Measurements from ENCODE around the gene GJB3.

Gene GJB3

DNA sequence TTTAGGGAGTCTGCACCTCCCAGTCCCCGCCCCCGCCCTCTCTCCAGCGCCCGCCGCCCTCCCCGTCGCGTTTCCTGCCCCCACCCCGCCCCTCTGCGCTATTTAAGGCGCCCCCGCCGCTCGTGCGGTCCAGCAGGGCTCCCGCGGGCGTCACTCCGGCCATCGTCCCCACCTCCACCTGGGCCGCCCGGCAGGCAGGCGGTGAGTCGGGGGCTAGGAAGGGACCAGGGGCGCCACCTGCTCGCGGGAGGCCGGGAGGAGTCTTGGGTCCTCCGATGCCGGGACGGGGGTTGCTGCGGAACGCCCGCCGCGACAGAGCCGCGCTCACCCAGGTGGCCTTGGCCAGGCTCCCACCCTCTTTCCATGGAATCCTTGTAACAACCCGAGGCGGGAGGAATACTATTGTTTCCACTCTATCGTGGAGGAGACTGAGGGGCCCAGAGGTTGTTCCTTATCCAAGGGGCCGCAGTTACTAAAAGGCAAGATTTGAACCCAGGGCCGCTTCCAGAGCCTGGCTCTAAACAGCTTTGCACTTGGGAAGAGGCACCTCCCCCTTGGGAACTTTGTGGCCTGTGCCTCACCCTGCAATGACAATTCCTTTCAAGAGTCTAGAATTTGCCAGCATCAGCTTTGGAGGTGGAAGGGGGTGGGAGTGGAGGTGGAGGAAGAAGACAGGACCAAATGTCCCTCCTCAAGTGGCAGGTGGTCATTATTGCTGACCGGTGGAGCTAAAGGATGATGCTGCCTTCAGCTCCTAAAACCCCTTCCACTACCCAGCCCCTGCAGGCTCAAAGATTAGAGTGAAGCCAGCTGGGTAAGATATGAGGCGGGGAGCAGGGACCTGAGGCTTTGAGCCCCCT is 12.1 kb downstream of the GJB3 start, which contains the start of gene GJA4:
Gene GJA4, plus strand, starts transcription at position 132 of the 860 bp plus-strand sequence. CDS start 1,215 bp downstream, outside the sequence.
- TF ChIP-seq PAX5 (IDR thresholded peaks at IDR 0.05; ENCODE audit: insufficient read depth, low read length, severe bottlenecking): no peak
- no peak for TF ChIP-seq POLR2A (IDR thresholded peaks at IDR 0.05; ENCODE audit: low read depth, low read length)
- no peak for TF ChIP-seq POLR2AphosphoS5 (IDR thresholded peaks at IDR 0.05; ENCODE audit: low read depth, low read length)
- no peak for TF ChIP-seq SPI1 (IDR thresholded peaks at IDR 0.05; ENCODE audit: low read depth, low read length)
- no peak for TF ChIP-seq POU2F2 (IDR thresholded peaks at IDR 0.05; ENCODE audit: low read depth, low read length)
- no peak for TF ChIP-seq TAF1 (IDR thresholded peaks at IDR 0.05; ENCODE audit: low read depth, low read length)
- FAIRE-seq: no peak
- DNase-seq (ENCODE audit: insufficient read length, low spot score): no peak

DNA sequence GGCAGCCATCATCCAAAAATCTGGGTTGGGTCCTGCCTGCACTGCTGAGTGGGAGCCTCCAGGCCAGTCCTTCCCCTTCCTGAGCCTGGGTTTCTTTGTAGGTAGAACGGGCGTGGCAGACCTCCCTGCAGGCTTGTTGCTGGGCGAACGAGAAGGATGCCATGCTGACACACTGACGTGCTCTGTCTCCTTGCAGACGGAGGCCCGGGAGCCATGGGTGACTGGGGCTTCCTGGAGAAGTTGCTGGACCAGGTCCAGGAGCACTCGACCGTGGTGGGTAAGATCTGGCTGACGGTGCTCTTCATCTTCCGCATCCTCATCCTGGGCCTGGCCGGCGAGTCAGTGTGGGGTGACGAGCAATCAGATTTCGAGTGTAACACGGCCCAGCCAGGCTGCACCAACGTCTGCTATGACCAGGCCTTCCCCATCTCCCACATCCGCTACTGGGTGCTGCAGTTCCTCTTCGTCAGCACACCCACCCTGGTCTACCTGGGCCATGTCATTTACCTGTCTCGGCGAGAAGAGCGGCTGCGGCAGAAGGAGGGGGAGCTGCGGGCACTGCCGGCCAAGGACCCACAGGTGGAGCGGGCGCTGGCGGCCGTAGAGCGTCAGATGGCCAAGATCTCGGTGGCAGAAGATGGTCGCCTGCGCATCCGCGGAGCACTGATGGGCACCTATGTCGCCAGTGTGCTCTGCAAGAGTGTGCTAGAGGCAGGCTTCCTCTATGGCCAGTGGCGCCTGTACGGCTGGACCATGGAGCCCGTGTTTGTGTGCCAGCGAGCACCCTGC is 13.2 kb downstream of the GJB3 start:
- FAIRE-seq (no peak), DNase-seq (ENCODE audit: insufficient read length, low spot score) (no peak)
- TF ChIP-seq POLR2AphosphoS5 (IDR thresholded peaks at IDR 0.05; ENCODE audit: low read depth, low read length) (no peak), TAF1 (IDR thresholded peaks at IDR 0.05; ENCODE audit: low read depth, low read length) (no peak), POLR2A (IDR thresholded peaks at IDR 0.05; ENCODE audit: low read depth, low read length) (no peak), SPI1 (IDR thresholded peaks at IDR 0.05; ENCODE audit: low read depth, low read length) (no peak)

DNA sequence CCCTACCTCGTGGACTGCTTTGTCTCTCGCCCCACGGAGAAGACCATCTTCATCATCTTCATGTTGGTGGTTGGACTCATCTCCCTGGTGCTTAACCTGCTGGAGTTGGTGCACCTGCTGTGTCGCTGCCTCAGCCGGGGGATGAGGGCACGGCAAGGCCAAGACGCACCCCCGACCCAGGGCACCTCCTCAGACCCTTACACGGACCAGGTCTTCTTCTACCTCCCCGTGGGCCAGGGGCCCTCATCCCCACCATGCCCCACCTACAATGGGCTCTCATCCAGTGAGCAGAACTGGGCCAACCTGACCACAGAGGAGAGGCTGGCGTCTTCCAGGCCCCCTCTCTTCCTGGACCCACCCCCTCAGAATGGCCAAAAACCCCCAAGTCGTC is 13.8 kb downstream of the GJB3 start:
- TF ChIP-seq POLR2AphosphoS5 (IDR thresholded peaks at IDR 0.05; ENCODE audit: low read depth, low read length) (no peak), TAF1 (IDR thresholded peaks at IDR 0.05; ENCODE audit: low read depth, low read length) (no peak), POLR2A (IDR thresholded peaks at IDR 0.05; ENCODE audit: low read depth, low read length) (no peak), POU2F2 (IDR thresholded peaks at IDR 0.05; ENCODE audit: low read depth, low read length) (no peak), SPI1 (IDR thresholded peaks at IDR 0.05; ENCODE audit: low read depth, low read length) (no peak), PAX5 (IDR thresholded peaks at IDR 0.05; ENCODE audit: insufficient read depth, low read length, severe bottlenecking) (no peak)
- no peak for DNase-seq (ENCODE audit: insufficient read length, low spot score)
- FAIRE-seq: no peak

DNA sequence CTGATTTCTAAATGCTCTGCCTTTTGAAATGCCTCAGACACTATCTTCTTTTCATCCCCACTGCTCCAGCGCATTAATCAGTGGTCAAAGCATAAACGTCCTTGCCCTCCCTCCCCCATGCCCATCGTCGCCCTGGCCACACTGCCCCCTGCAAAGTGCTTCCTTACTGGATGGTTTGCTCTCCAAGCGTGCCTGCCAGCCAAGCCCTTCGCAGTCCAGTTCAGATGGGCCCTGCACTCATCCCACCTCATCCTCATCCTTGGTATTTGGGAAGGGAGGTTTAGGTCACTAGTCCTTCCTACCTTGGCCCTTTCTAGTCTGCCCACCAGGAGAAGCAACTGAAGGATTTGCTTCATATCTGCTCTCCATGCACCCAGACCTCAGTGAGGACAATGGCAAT is 14.9 kb downstream of the GJB3 start:
- TF ChIP-seq PAX5 (IDR thresholded peaks at IDR 0.05; ENCODE audit: insufficient read depth, low read length, severe bottlenecking) (no peak), POLR2AphosphoS5 (IDR thresholded peaks at IDR 0.05; ENCODE audit: low read depth, low read length) (no peak), SPI1 (IDR thresholded peaks at IDR 0.05; ENCODE audit: low read depth, low read length) (no peak), POU2F2 (IDR thresholded peaks at IDR 0.05; ENCODE audit: low read depth, low read length) (no peak), TAF1 (IDR thresholded peaks at IDR 0.05; ENCODE audit: low read depth, low read length) (no peak), POLR2A (IDR thresholded peaks at IDR 0.05; ENCODE audit: low read depth, low read length) (no peak)
- DNase-seq (ENCODE audit: insufficient read length, low spot score) (no peak), FAIRE-seq (no peak)

DNA sequence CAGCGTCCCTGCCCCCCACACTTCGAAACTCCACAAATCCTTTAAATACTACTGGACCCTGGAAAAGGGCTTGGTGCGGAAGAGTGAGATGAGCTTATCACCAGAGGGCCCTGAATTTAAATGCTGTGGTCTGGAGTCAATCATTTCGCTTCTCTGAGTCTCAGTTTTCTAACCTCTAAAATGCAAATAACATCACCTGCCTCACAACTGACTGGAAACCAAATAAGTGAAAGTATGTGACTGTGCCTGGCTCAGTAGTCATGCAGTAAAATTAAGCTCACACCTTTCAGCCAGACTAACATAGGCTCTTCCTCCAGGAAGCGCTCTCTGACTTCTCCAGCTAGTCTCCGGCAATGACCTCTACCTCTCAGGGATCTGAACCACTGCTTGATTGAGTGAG is 16.0 kb downstream of the GJB3 start:
- FAIRE-seq (no peak), DNase-seq (ENCODE audit: insufficient read length, low spot score) (no peak)
- no peak for TF ChIP-seq TAF1 (IDR thresholded peaks at IDR 0.05; ENCODE audit: low read depth, low read length)
- TF ChIP-seq POLR2A (IDR thresholded peaks at IDR 0.05; ENCODE audit: low read depth, low read length): no peak
- no peak for TF ChIP-seq PAX5 (IDR thresholded peaks at IDR 0.05; ENCODE audit: insufficient read depth, low read length, severe bottlenecking)
- TF ChIP-seq SPI1 (IDR thresholded peaks at IDR 0.05; ENCODE audit: low read depth, low read length): no peak
- TF ChIP-seq POLR2AphosphoS5 (IDR thresholded peaks at IDR 0.05; ENCODE audit: low read depth, low read length): no peak
- no peak for TF ChIP-seq POU2F2 (IDR thresholded peaks at IDR 0.05; ENCODE audit: low read depth, low read length)

DNA sequence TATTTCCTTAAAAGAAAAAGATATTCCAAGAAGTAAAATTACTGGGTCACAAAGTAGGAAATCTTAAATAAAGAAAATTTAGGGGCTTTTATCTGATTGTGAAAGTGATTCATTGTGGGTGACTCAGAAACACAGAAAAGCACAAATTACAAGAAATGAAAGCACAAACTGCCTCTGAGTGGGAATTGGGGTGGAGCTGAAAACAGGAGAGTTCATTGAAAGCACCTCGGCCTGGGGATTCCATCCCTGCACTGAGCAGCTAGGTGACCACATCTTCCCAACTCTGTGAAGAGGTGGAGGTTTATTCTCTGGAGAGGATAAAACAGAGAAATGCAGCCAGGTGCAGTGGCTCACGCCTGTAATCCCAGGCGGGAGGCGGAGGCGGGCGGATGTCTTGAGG is 19.2 kb downstream of the GJB3 start:
- FAIRE-seq (no peak), DNase-seq (ENCODE audit: insufficient read length, low spot score) (no peak)
- TF ChIP-seq POU2F2 (IDR thresholded peaks at IDR 0.05; ENCODE audit: low read depth, low read length): no peak
- TF ChIP-seq PAX5 (IDR thresholded peaks at IDR 0.05; ENCODE audit: insufficient read depth, low read length, severe bottlenecking): no peak
- TF ChIP-seq TAF1 (IDR thresholded peaks at IDR 0.05; ENCODE audit: low read depth, low read length): no peak
- no peak for TF ChIP-seq SPI1 (IDR thresholded peaks at IDR 0.05; ENCODE audit: low read depth, low read length)
- no peak for TF ChIP-seq POLR2A (IDR thresholded peaks at IDR 0.05; ENCODE audit: low read depth, low read length)
- TF ChIP-seq POLR2AphosphoS5 (IDR thresholded peaks at IDR 0.05; ENCODE audit: low read depth, low read length): no peak

DNA sequence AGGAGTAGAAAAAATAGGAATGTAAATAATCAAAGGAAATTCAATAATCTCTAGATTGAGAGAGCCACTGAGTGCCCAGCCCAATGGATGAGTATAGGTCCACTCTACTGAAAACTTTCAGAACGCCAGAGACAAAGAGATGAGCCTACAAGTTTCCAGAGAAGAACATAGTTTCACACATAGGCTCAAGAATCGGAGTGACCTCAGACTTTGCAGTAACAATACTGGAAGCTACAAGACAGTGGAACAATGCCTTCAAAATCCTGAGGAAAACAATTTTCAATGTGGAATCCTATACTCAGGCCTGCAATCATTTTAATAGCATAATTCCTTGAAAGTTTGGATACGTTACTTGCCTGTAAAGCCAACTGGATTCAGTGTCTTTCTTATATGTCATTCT is 22.8 kb downstream of the GJB3 start:
- no peak for DNase-seq (ENCODE audit: insufficient read length, low spot score)
- TF ChIP-seq TAF1 (IDR thresholded peaks at IDR 0.05; ENCODE audit: low read depth, low read length) (no peak), POLR2A (IDR thresholded peaks at IDR 0.05; ENCODE audit: low read depth, low read length) (no peak), POU2F2 (IDR thresholded peaks at IDR 0.05; ENCODE audit: low read depth, low read length) (no peak), SPI1 (IDR thresholded peaks at IDR 0.05; ENCODE audit: low read depth, low read length) (no peak), POLR2AphosphoS5 (IDR thresholded peaks at IDR 0.05; ENCODE audit: low read depth, low read length) (no peak), PAX5 (IDR thresholded peaks at IDR 0.05; ENCODE audit: insufficient read depth, low read length, severe bottlenecking) (no peak)
- no peak for FAIRE-seq

DNA sequence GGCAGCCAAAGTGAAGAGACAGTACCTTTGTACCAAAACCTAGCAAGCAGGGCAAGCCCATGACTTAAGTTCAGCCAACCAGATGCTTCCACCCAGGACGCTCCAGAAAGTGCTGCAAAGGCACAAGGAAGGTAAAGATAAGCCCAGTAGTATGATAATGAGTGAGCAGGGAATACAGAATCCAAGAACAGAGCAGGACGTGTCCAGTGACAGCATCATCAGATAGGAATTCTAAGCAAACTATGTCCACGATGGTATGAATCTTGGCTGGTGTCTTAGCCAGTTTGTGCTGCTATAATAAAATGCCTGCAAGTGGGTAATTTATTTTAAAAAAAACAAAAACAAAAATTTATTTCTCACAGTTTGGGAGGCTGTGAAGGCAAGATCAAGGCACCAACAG is 25.4 kb downstream of the GJB3 start:
- no peak for FAIRE-seq
- DNase-seq (ENCODE audit: insufficient read length, low spot score): no peak
- TF ChIP-seq POLR2A (IDR thresholded peaks at IDR 0.05; ENCODE audit: low read depth, low read length) (no peak), PAX5 (IDR thresholded peaks at IDR 0.05; ENCODE audit: insufficient read depth, low read length, severe bottlenecking) (no peak), POLR2AphosphoS5 (IDR thresholded peaks at IDR 0.05; ENCODE audit: low read depth, low read length) (no peak), TAF1 (IDR thresholded peaks at IDR 0.05; ENCODE audit: low read depth, low read length) (no peak), SPI1 (IDR thresholded peaks at IDR 0.05; ENCODE audit: low read depth, low read length) (no peak), POU2F2 (IDR thresholded peaks at IDR 0.05; ENCODE audit: low read depth, low read length) (no peak)
